ENCODE data around the gene NHERF1. TPM values are rescaled to one million over a fixed set of nuclear protein-coding genes. Genes with fewer than 3 reads are reported as not detected.

The NHERF1 gene
- total and polyA plus RNA-seq, 2 of the 13 experiments (the other 11 are each of a cell fraction or from before 2014, with no cell fraction given), result 169 to 269 TPM

DNA sequence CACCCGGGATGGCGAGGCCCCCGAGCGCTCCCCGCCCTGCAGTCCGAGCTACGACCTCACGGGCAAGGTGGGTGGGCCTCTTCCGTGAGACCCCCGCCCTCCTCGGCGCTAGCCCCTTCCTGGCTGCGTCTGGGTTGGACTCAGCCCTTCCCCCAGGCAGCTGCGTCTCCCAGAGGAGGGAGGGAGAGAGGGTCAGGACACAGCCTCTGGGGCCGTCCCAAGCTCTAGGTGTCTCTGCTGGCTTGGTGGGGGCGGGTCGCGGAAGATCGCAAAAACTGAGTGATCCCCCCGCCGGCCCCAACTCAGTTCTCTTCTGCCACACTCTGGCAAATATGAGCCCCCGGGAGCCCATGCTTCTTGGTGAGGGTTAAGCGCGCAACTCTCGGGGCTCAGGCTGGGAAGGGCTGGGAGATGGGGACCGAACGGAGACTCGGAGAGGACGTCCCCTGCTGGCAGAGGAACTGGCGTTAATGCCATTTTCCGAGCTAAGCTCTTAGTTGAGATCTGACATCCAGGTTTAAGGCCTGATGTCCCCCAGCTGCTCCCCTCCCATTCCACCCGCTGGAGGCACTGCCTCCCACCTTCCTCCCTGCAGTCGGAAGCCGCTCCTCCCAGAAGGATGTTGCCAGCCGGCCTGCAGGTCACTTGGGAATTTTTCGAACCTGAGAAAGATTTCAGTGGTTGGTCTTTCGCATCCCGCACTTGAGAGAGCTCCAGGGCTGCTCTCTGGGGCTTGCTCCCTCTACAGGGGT is 11.0 kb upstream of the NHERF1 start (continued):
- TF ChIP-seq ZNF598 (CRISPR knock-in tag; IDR thresholded peaks at IDR 0.05; ENCODE audit: borderline replicate concordance) (0 out of 2 replicates have a peak, but pooled peaks have one; percentile 6), ARID2 (CRISPR knock-in tag; IDR thresholded peaks at IDR 0.05; ENCODE audit: borderline replicate concordance) (no peak), TARDBP (CRISPR knock-in tag; IDR thresholded peaks at IDR 0.05) (peak; percentile 64; the same call in 1 of the 2 replicates), RXRB (CRISPR knock-in tag; IDR thresholded peaks at IDR 0.05; ENCODE audit: borderline replicate concordance) (no peak), ZNF761 (CRISPR knock-in tag; conservative IDR thresholded peaks at IDR 0.05) (peak; percentile 12; the same call in 1 of the 2 replicates), NFIB (CRISPR knock-in tag; IDR thresholded peaks at IDR 0.05; ENCODE audit: borderline replicate concordance) (no peak), NCOR1 (IDR thresholded peaks at IDR 0.05; ENCODE audit: borderline replicate concordance, low read length) (no peak), GTF2F1 (IDR thresholded peaks at IDR 0.05; ENCODE audit: low read length) (no peak), ZNF138 (CRISPR knock-in tag; IDR thresholded peaks at IDR 0.05; ENCODE audit: low read depth) (no peak), KDM2A (CRISPR knock-in tag; IDR thresholded peaks at IDR 0.05; ENCODE audit: borderline replicate concordance, low read depth) (peak; percentile 57; the same call in 1 of the 2 replicates), NFKBIZ (CRISPR knock-in tag; IDR thresholded peaks at IDR 0.05) (no peak), ZFP37 (CRISPR knock-in tag; IDR thresholded peaks at IDR 0.05; ENCODE audit: borderline replicate concordance) (no peak), ZNF530 (CRISPR knock-in tag; IDR thresholded peaks at IDR 0.05; ENCODE audit: low read depth) (no peak), ATM (IDR thresholded peaks at IDR 0.05; ENCODE audit: borderline replicate concordance) (no peak), SPEN (CRISPR knock-in tag; IDR thresholded peaks at IDR 0.05; ENCODE audit: low read depth) (peak; percentile 41; the same call in 1 of the 2 replicates), ZMAT3 (CRISPR knock-in tag; conservative IDR thresholded peaks at IDR 0.05) (no peak; the same call in 1 of the 2 replicates), ZNF225 (CRISPR knock-in tag; IDR thresholded peaks at IDR 0.05) (no peak; the same call in none of the 2 replicates), ZNF331 (CRISPR knock-in tag; IDR thresholded peaks at IDR 0.05) (0 out of 2 replicates have a peak, but pooled peaks have one; percentile 17), MIER2 (CRISPR knock-in tag; IDR thresholded peaks at IDR 0.05) (no peak), JDP2 (CRISPR knock-in tag; IDR thresholded peaks at IDR 0.05; ENCODE audit: borderline replicate concordance) (no peak), ZNF34 (CRISPR knock-in tag; IDR thresholded peaks at IDR 0.05; ENCODE audit: borderline replicate concordance) (no peak)
- TF ChIP-seq, protein P1, sequence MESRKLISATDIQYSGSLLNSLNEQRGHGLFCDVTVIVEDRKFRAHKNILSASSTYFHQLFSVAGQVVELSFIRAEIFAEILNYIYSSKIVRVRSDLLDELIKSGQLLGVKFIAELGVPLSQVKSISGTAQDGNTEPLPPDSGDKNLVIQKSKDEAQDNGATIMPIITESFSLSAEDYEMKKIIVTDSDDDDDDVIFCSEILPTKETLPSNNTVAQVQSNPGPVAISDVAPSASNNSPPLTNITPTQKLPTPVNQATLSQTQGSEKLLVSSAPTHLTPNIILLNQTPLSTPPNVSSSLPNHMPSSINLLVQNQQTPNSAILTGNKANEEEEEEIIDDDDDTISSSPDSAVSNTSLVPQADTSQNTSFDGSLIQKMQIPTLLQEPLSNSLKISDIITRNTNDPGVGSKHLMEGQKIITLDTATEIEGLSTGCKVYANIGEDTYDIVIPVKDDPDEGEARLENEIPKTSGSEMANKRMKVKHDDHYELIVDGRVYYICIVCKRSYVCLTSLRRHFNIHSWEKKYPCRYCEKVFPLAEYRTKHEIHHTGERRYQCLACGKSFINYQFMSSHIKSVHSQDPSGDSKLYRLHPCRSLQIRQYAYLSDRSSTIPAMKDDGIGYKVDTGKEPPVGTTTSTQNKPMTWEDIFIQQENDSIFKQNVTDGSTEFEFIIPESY (CRISPR knock-in tag; IDR thresholded peaks at IDR 0.05), result no peak
- TF ChIP-seq, protein P2, sequence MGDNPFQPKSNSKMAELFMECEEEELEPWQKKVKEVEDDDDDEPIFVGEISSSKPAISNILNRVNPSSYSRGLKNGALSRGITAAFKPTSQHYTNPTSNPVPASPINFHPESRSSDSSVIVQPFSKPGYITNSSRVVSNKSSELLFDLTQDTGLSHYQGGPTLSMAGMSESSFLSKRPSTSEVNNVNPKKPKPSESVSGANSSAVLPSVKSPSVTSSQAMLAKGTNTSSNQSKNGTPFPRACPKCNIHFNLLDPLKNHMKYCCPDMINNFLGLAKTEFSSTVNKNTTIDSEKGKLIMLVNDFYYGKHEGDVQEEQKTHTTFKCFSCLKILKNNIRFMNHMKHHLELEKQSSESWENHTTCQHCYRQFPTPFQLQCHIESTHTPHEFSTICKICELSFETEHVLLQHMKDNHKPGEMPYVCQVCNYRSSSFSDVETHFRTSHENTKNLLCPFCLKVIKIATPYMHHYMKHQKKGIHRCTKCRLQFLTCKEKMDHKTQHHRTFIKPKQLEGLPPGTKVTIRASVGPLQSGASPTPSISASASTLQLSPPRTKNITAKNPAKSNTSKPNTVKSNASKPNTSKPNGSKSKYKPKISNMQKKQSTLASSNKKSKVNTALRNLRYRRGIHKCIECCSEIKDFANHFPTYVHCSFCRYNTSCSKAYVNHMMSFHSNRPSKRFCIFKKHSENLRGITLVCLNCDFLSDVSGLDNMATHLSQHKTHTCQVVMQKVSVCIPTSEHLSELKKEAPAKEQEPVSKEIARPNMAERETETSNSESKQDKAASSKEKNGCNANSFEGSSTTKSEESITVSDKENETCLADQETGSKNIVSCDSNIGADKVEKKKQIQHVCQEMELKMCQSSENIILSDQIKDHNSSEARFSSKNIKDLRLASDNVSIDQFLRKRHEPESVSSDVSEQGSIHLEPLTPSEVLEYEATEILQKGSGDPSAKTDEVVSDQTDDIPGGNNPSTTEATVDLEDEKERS (CRISPR knock-in tag; IDR thresholded peaks at IDR 0.05), result peak; percentile 47; the same call in 1 of the 2 replicates
- TF ChIP-seq, protein P3, sequence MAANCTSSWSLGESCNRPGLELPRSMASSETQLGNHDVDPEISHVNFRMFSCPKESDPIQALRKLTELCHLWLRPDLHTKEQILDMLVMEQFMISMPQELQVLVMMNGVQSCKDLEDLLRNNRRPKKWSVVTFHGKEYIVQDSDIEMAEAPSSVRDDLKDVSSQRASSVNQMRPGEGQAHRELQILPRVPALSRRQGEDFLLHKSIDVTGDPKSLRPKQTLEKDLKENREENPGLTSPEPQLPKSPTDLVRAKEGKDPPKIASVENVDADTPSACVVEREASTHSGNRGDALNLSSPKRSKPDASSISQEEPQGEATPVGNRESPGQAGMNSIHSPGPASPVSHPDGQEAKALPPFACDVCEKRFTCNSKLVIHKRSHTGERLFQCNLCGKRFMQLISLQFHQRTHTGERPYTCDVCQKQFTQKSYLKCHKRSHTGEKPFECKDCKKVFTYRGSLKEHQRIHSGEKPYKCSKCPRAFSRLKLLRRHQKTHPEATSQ (CRISPR knock-in tag; IDR thresholded peaks at IDR 0.05; ENCODE audit: borderline replicate concordance), result no peak
